DMS 273 (cell line): Measurements from ENCODE around the gene NRDC.

Source experiments
- DNase-seq: peaks from one replicate; lab custom pipeline; 2025; ENCODE audit not compliant: unreplicated experiment; lab: John Stamatoyannopoulos, UW

The NRDC gene

GRCh38 chr1:51784997-51785421 lies 93.5 kb downstream of the NRDC start:
- DNase-seq: no peak

GRCh38 chr1:51780927-51781326 lies 97.6 kb downstream of the NRDC start:
- no peak for DNase-seq

- DNase-seq: no peak
These were observed 102.1 kb downstream of the NRDC start for GRCh38 chr1:51776408-51776807.

GRCh38 chr1:51768971-51769588 lies 109.4 kb downstream of the NRDC start:
- DNase-seq: peak; percentile 67

- DNase-seq: no peak
These were observed 117.2 kb downstream of the NRDC start for GRCh38 chr1:51761351-51761750.

- DNase-seq: no peak
These were observed 117.7 kb downstream of the NRDC start for GRCh38 chr1:51760872-51761271.

GRCh38 chr1:51758310-51758709 lies 120.2 kb downstream of the NRDC start:
- no peak for DNase-seq

- no peak for DNase-seq
These were observed 122.2 kb downstream of the NRDC start for GRCh38 chr1:51756290-51756689.

- DNase-seq: no peak
These were observed 123.1 kb downstream of the NRDC start for GRCh38 chr1:51755437-51755836.

- no peak for DNase-seq
These were observed 123.9 kb downstream of the NRDC start for GRCh38 chr1:51754666-51755065.

GRCh38 chr1:51753969-51754368 lies 124.6 kb downstream of the NRDC start:
- DNase-seq: no peak

GRCh38 chr1:51752073-51752948 lies 126.2 kb downstream of the NRDC start:
- no peak for DNase-seq

GRCh38 chr1:51750729-51751128 lies 127.8 kb downstream of the NRDC start:
- no peak for DNase-seq

- no peak for DNase-seq
These were observed 128.3 kb downstream of the NRDC start for GRCh38 chr1:51750218-51750617.

- DNase-seq: no peak
These were observed 129.4 kb downstream of the NRDC start for GRCh38 chr1:51749151-51749550.

- DNase-seq: no peak
These were observed 133.3 kb downstream of the NRDC start for GRCh38 chr1:51745304-51745570.

GRCh38 chr1:51744506-51745303 lies 133.8 kb downstream of the NRDC start:
- no peak for DNase-seq

- no peak for DNase-seq
These were observed 137.3 kb downstream of the NRDC start for GRCh38 chr1:51741121-51741681.

GRCh38 chr1:51740652-51741051 lies 137.9 kb downstream of the NRDC start:
- DNase-seq: no peak
